GM12892 (cell line): ENCODE data around the gene PPARD.

Experiments used
- POLR2A ChIP-seq: IDR thresholded peaks from 2 replicates; pipeline ENCODE4 v1.6.1; 2011; ENCODE audit warnings: low read depth, low read length, control low read depth
- POLR2AphosphoS5 ChIP-seq: IDR thresholded peaks from 2 replicates; pipeline ENCODE4 v1.6.1; 2011; ENCODE audit warnings: low read depth, low read length, control low read depth

DNA sequence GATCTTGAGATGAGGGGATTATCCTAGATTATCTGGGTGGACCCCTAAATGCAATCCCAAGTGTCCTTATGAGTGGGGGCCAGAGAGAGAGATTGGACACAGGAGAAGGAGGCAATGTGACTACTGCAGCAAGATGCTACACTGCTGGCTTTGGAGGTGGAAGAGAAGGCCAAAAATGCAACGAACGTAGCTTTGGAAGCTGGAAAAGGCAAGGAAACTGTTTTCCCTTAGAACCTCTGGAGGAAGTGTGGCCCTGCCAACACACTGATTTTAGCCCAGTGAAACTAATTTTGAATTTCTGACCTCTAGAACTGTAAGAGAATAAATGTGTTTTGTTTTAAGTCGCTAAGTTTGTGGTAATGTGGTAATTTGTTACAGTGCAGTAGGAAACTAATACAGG lies 15.7 kb downstream of the PPARD start:
- no peak for TF ChIP-seq POLR2A
- TF ChIP-seq POLR2AphosphoS5, result no peak
